IMR-90 (cell line): ENCODE measurements around the gene MAGI1. TPM values are rescaled to one million over a fixed set of nuclear protein-coding genes. Genes with fewer than 3 reads are reported as not detected.

Experiments used
- ATAC-seq: fragments of 200-7000 bp; cut with Tn5 transposase; 2 replicates; pipeline ENCODE4 v1.9.1; 2020; ENCODE audit warnings: low read depth, mild to moderate bottlenecking, moderate library complexity
- BruUV-seq: library from RNA; stranded (reverse); fragments of 400-500 nt; replicated peaks from 2 replicates; lab custom pipeline; 2021; lab: Mats Ljungman, UMichigan
- CTCF ChIA-PET: fragments of 300-600 bp; formaldehyde crosslinking; extraction: SDS; loops from one replicate; lab custom pipeline; 2021; ENCODE audit warnings: antibody characterized with exemption; lab: Yijun Ruan, JAX
- POLR2A ChIA-PET: fragments of 300-600 bp; sonication (Branson Sonifier 250); formaldehyde crosslinking; loops from one replicate; lab custom pipeline; 2022; ENCODE audit warnings: antibody characterized with exemption; ENCODE audit not compliant: unreplicated experiment; lab: Charles Lee
- DNase-seq: peaks from one replicate; pipeline ENCODE4 v3.0.0; 2013
- H2AFZ ChIP-seq: replicated peaks from 2 replicates; pipeline ENCODE3; 2013; ENCODE audit warnings: low read length, mild to moderate bottlenecking; ENCODE audit not compliant: poor library complexity
- H2AK5ac ChIP-seq: 2 replicates; pipeline ENCODE4 v1.6.1; 2013; ENCODE audit warnings: low read depth, low read length, inconsistent platforms
- H2AK9ac ChIP-seq: replicated peaks from 2 replicates; pipeline ENCODE3; 2013; ENCODE audit warnings: mild to moderate bottlenecking, low read depth, low read length, moderate library complexity; ENCODE audit not compliant: poor library complexity
- H2BK120ac ChIP-seq: 2 replicates; pipeline ENCODE4 v1.6.1; 2013; ENCODE audit warnings: low read depth, low read length, inconsistent platforms
- H2BK15ac ChIP-seq: 3 replicates; pipeline ENCODE4 v1.6.1; 2013; ENCODE audit warnings: low read depth, low read length, inconsistent platforms
- H2BK20ac ChIP-seq: 2 replicates; pipeline ENCODE4 v1.6.1; 2013; ENCODE audit warnings: low read depth, mild to moderate bottlenecking, inconsistent platforms, low read length, moderate library complexity
- H2BK5ac ChIP-seq: 2 replicates; pipeline ENCODE4 v1.6.1; 2013; ENCODE audit warnings: mild to moderate bottlenecking, low read depth, low read length, inconsistent platforms; ENCODE audit not compliant: poor library complexity, severe bottlenecking
- H3K14ac ChIP-seq: replicated peaks from 2 replicates; pipeline ENCODE4 v1.6.1; 2013; ENCODE audit warnings: low read depth, low read length, inconsistent platforms
- H3K18ac ChIP-seq: 2 replicates; pipeline ENCODE4 v1.6.1; 2013; ENCODE audit warnings: low read depth, low read length, control low read depth
- H3K23ac ChIP-seq: 2 replicates; pipeline ENCODE4 v1.6.1; 2013; ENCODE audit warnings: low read depth, low read length, inconsistent platforms
- H3K27ac ChIP-seq: 2 replicates; pipeline ENCODE4 v1.5.1; 2013; ENCODE audit warnings: mild to moderate bottlenecking, control low read depth, low read length; ENCODE audit not compliant: insufficient read depth
- H3K27me3 ChIP-seq: 2 replicates; pipeline ENCODE4 v1.6.1; 2013; ENCODE audit warnings: low read length; ENCODE audit not compliant: control insufficient read depth, insufficient read depth
- H3K36me3 ChIP-seq: 2 replicates; pipeline ENCODE4 v1.6.1; 2013; ENCODE audit warnings: low read length, mixed read lengths; ENCODE audit not compliant: control insufficient read depth, insufficient read depth
- H3K4ac ChIP-seq: 2 replicates; pipeline ENCODE4 v1.6.1; 2013; ENCODE audit warnings: low read depth, low read length, inconsistent platforms
- H3K4me1 ChIP-seq: 2 replicates; pipeline ENCODE4 v1.6.1; 2013; ENCODE audit warnings: low read length, mixed read lengths; ENCODE audit not compliant: control insufficient read depth, insufficient read depth
- H3K4me2 ChIP-seq: 2 replicates; pipeline ENCODE4 v1.6.1; 2013; ENCODE audit warnings: low read depth, mild to moderate bottlenecking, control low read depth, low read length, moderate library complexity
- H3K4me3 ChIP-seq: 2 replicates; pipeline ENCODE4 v1.5.1; 2013; ENCODE audit warnings: low read depth, mild to moderate bottlenecking, control low read depth, low read length, moderate library complexity; ENCODE audit not compliant: insufficient read depth
- H3K56ac ChIP-seq: 2 replicates; pipeline ENCODE4 v1.6.1; 2013; ENCODE audit warnings: low read length, inconsistent platforms; ENCODE audit not compliant: insufficient read depth; ENCODE audit errors: extremely low read depth
- H3K79me1 ChIP-seq, 2 experiments: 2 replicates each; pipeline ENCODE4 v1.6.1; 2013; ENCODE audit warnings: low read length in 2 of 2, inconsistent platforms in 1 of 2, low read depth in 1 of 2
- H3K9ac ChIP-seq: 2 replicates; pipeline ENCODE4 v1.6.1; 2013; ENCODE audit warnings: low read depth, low read length, control low read depth
- H3K9me1 ChIP-seq: 2 replicates; pipeline ENCODE4 v1.6.1; 2013; ENCODE audit warnings: low read length, inconsistent platforms; ENCODE audit not compliant: insufficient read depth
- H3K9me3 ChIP-seq: 2 replicates; pipeline ENCODE4 v1.6.1; 2013; ENCODE audit warnings: low read length; ENCODE audit not compliant: control insufficient read depth, insufficient read depth
- H4K20me1 ChIP-seq: 2 replicates; pipeline ENCODE4 v1.6.1; 2013; ENCODE audit warnings: low read length, inconsistent platforms; ENCODE audit not compliant: insufficient read depth
- H4K5ac ChIP-seq: 2 replicates; pipeline ENCODE4 v1.6.1; 2013; ENCODE audit warnings: mild to moderate bottlenecking, low read depth, low read length, control low read depth
- H4K8ac ChIP-seq, 2 experiments: 2 replicates each; pipeline ENCODE4 v1.6.1; 2013; ENCODE audit warnings: low read depth in 2 of 2, low read length in 2 of 2, control low read depth in 1 of 2, inconsistent platforms in 1 of 2
- H4K91ac ChIP-seq: 2 replicates; pipeline ENCODE4 v1.6.1; 2013; ENCODE audit warnings: low read depth, low read length, inconsistent platforms; ENCODE audit not compliant: insufficient read depth
- BHLHE40 ChIP-seq: fragments of 150-350 bp; IDR thresholded peaks from 2 replicates; pipeline ENCODE4 v1.6.1; 2016; ENCODE audit warnings: mild to moderate bottlenecking, low read depth, low read length
- CEBPB ChIP-seq: IDR thresholded peaks from 2 replicates; pipeline ENCODE4 v1.6.1; 2012; ENCODE audit warnings: low read depth, low read length, improper control_type of control experiment
- CHD1 ChIP-seq: IDR thresholded peaks from 2 replicates; pipeline ENCODE4 v1.6.1; 2012; ENCODE audit warnings: low read depth, low read length, improper control_type of control experiment
- FOS ChIP-seq: fragments of 150-350 bp; IDR thresholded peaks from 2 replicates; pipeline ENCODE4 v1.6.1; 2016; ENCODE audit warnings: low read depth, low read length
- MAZ ChIP-seq: IDR thresholded peaks from 2 replicates; pipeline ENCODE4 v1.6.1; 2012; ENCODE audit warnings: low read depth, mild to moderate bottlenecking, low read length, improper control_type of control experiment, moderate library complexity, borderline replicate concordance
- MXI1 ChIP-seq: IDR thresholded peaks from 2 replicates; pipeline ENCODE4 v1.6.1; 2012; ENCODE audit warnings: low read depth, mild to moderate bottlenecking, low read length, moderate library complexity, borderline replicate concordance
- NFE2L2 ChIP-seq: fragments of 150-350 bp; IDR thresholded peaks from 2 replicates; pipeline ENCODE4 v1.6.1; 2016; ENCODE audit warnings: low read depth, mild to moderate bottlenecking, low read length
- POLR2A ChIP-seq: IDR thresholded peaks from 2 replicates; pipeline ENCODE4 v1.6.1; 2012; ENCODE audit warnings: mild to moderate bottlenecking, low read depth, low read length
- RAD21 ChIP-seq: IDR thresholded peaks from 2 replicates; pipeline ENCODE4 v1.6.1; 2012; ENCODE audit warnings: low read length, improper control_type of control experiment
- RCOR1 ChIP-seq: IDR thresholded peaks from 2 replicates; pipeline ENCODE4 v1.6.1; 2012; ENCODE audit warnings: mild to moderate bottlenecking, low read length, improper control_type of control experiment; ENCODE audit not compliant: insufficient replicate concordance
- RFX5 ChIP-seq: IDR thresholded peaks from 2 replicates; pipeline ENCODE4 v1.8.0; 2012; ENCODE audit warnings: low read depth, mild to moderate bottlenecking, low read length, moderate library complexity
- SMC3 ChIP-seq: fragments of 150-350 bp; IDR thresholded peaks from 2 replicates; pipeline ENCODE4 v1.6.1; 2016; ENCODE audit warnings: low read depth, mild to moderate bottlenecking, antibody characterized with exemption, low read length, moderate library complexity
- WGBS, 2 experiments: methylation state at CpG; one replicate each; pipeline versions ENCODE4 v1.1.5 to v1.1.7; 2013; ENCODE audit warnings: missing lambda C conversion rate in 2 of 2; ENCODE audit not compliant: insufficient read length in 1 of 2; ENCODE audit errors: extremely low coverage in 2 of 2; 5-methylcytosine and 5-hydroxymethylcytosine counted together
- dilution Hi-C: fragments of 300-500 bp; cut with HindIII; formaldehyde crosslinking; loops from one replicate; pipeline ENCODE4 v1.14.3; 2018; ENCODE audit warnings: low sequenced_read_pairs; ENCODE audit not compliant: unreplicated experiment
- in situ Hi-C: fragments of 300-500 bp; cut with MboI; formaldehyde crosslinking; loops from 3 replicates; pipeline ENCODE4 v1.14.3; 2019; ENCODE audit warnings: low sequenced_read_pairs, inconsistent platforms, mixed read lengths
- intact Hi-C: fragments of 100-400 bp; cut with micrococcal nuclease; formaldehyde crosslinking; loops from 2 replicates; pipeline ENCODE4 v1.10.0; 2022
- polyA plus RNA-seq, 3 experiments: library from polyadenylated mRNA; depleted of rRNA; stranded (reverse); fragments of >200 nt; gene quantifications; 2 replicates each; pipeline ENCODE4 v1.2.3, GENCODE V29; 2012; ENCODE audit warnings: low replicate concordance in 1 of 3
- total RNA-seq: library from RNA; depleted of rRNA; stranded (reverse); fragments of >200 nt; gene quantifications from 2 replicates; pipeline ENCODE4 v1.2.3, GENCODE V29; 2012
- TF ChIP-seq, protein P1 (sequence below): fragments of 150-350 bp; IDR thresholded peaks from 2 replicates; pipeline ENCODE4 v1.6.1; 2016; ENCODE audit warnings: low read depth, mild to moderate bottlenecking, low read length, moderate library complexity, borderline replicate concordance
- TF ChIP-seq, protein P2 (sequence below): fragments of 150-350 bp; IDR thresholded peaks from 2 replicates; pipeline ENCODE4 v1.6.1; 2017; ENCODE audit warnings: mild to moderate bottlenecking, antibody characterized with exemption, low read length, low read depth
- TF ChIP-seq, protein P3 (sequence below): conservative IDR thresholded peaks from 2 replicates; pipeline ENCODE4 v1.5.1; 2012; ENCODE audit warnings: mild to moderate bottlenecking, low read depth, low read length, improper control_type of control experiment

Gene MAGI1
- total and polyA plus RNA-seq, 2 of the 4 experiments (the other 2 are of a cell fraction) = 14.5 to 24.2 TPM

DNA sequence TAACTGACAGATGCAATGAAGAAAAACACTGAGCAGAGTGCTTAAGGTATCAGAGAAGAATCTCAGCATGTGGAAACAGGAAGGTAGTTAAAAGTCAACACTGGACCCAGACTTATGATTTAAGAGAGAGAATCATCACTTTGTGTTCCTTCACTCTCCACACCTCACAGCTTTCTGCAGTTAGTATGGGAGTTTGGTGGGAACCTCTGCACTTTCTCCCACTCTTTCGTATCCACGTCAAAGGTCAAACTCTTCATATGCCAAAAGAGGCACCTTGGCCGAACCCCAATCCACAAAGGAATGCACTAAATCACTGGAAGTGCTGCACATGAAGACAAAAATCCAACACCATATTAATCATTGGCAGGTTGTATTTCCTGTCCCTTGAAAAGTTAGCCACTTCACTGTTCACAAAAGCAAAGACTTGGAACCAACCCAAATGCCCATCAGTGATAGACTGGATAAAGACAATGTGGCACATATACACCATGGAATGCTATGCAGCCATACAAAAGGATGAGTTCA lies 361.2 kb downstream of the MAGI1 start:
- H3K4me2 ChIP-seq = no peak overlapping the region
- no peak overlapping the region for H4K5ac ChIP-seq
- no peak overlapping the region for H3K4me3 ChIP-seq
- no peak overlapping the region for H2AK5ac ChIP-seq
- H3K4ac ChIP-seq = no peak overlapping the region
- no peak overlapping the region for H3K27ac ChIP-seq
- H3K23ac ChIP-seq = no peak overlapping the region
- no peak overlapping the region for H2BK5ac ChIP-seq
- ATAC-seq = no peak
- intact Hi-C loops (no loop called here), in situ Hi-C loops (loop anchor here (10.0 kb wide), 1 partner anchor 243 kb away; no protein-coding TSS in a partner anchor), dilution Hi-C loops (no loop called here)
- H3K9me3 ChIP-seq = no peaks in the 10 kb centered on the region
- H4K91ac ChIP-seq = no peak overlapping the region
- H3K4me1 ChIP-seq = peaks cover 2% of the 10 kb centered on the region; the same call in 1 of the 2 replicates
- H2AK9ac ChIP-seq = no peak overlapping the region
- H2BK20ac ChIP-seq = no peak overlapping the region
- ChIA-PET CTCF (no interaction called here), POLR2A (no interaction called here)
- H3K56ac ChIP-seq = no peak overlapping the region
- no peak overlapping the region for H4K8ac ChIP-seq
- H2BK15ac ChIP-seq = no peak overlapping the region
- no peaks in the 10 kb centered on the region for H3K27me3 ChIP-seq
- BruUV-seq = no TSS peak
- no peak overlapping the region for H2AFZ ChIP-seq
- no peak overlapping the region for H3K9ac ChIP-seq
- no peak overlapping the region for H3K18ac ChIP-seq
- TF ChIP-seq CEBPB (no peak), BHLHE40 (no peak), RAD21 (no peak), RCOR1 (no peak), MXI1 (no peak), CHD1 (no peak), POLR2A (no peak), FOS (no peak), MAZ (no peak), RFX5 (no peak), SMC3 (no peak), NFE2L2 (no peak)
- TF ChIP-seq, protein P1, sequence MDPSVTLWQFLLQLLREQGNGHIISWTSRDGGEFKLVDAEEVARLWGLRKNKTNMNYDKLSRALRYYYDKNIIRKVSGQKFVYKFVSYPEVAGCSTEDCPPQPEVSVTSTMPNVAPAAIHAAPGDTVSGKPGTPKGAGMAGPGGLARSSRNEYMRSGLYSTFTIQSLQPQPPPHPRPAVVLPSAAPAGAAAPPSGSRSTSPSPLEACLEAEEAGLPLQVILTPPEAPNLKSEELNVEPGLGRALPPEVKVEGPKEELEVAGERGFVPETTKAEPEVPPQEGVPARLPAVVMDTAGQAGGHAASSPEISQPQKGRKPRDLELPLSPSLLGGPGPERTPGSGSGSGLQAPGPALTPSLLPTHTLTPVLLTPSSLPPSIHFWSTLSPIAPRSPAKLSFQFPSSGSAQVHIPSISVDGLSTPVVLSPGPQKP = no peak
- TF ChIP-seq, protein P2, sequence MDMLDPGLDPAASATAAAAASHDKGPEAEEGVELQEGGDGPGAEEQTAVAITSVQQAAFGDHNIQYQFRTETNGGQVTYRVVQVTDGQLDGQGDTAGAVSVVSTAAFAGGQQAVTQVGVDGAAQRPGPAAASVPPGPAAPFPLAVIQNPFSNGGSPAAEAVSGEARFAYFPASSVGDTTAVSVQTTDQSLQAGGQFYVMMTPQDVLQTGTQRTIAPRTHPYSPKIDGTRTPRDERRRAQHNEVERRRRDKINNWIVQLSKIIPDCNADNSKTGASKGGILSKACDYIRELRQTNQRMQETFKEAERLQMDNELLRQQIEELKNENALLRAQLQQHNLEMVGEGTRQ = no peak
- TF ChIP-seq, protein P3, sequence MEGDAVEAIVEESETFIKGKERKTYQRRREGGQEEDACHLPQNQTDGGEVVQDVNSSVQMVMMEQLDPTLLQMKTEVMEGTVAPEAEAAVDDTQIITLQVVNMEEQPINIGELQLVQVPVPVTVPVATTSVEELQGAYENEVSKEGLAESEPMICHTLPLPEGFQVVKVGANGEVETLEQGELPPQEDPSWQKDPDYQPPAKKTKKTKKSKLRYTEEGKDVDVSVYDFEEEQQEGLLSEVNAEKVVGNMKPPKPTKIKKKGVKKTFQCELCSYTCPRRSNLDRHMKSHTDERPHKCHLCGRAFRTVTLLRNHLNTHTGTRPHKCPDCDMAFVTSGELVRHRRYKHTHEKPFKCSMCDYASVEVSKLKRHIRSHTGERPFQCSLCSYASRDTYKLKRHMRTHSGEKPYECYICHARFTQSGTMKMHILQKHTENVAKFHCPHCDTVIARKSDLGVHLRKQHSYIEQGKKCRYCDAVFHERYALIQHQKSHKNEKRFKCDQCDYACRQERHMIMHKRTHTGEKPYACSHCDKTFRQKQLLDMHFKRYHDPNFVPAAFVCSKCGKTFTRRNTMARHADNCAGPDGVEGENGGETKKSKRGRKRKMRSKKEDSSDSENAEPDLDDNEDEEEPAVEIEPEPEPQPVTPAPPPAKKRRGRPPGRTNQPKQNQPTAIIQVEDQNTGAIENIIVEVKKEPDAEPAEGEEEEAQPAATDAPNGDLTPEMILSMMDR = no peak
- peaks cover 25 to 34% of the 10 kb centered on the region in 2 experiments for H3K79me1 ChIP-seq
- H3K9me1 ChIP-seq = peaks cover 6% of the 10 kb centered on the region
- H2BK120ac ChIP-seq = no peak overlapping the region
- H3K14ac ChIP-seq = no peak overlapping the region
- no CpG with 5 or more reads among the region's 3 CpGs for WGBS, 2 experiments
- DNase-seq = no peak
- no peaks in the 10 kb centered on the region for H3K36me3 ChIP-seq
- no peaks in the 10 kb centered on the region; the same call in 1 of the 2 replicates for H4K20me1 ChIP-seq
